Loucy (cell line): Measurements from ENCODE around the gene UFSP1.

ENCODE experiments used
- H2AFZ ChIP-seq: fragments of 200-600 bp; sonication (generic); 2 replicates; pipeline ENCODE4 v1.6.0; 2016; ENCODE audit warnings: antibody characterized with exemption, mild to moderate bottlenecking, low read length, moderate library complexity
- H3F3A ChIP-seq: fragments of 200-600 bp; 2 replicates; pipeline ENCODE4 v1.6.0; 2016; ENCODE audit warnings: antibody characterized with exemption, low read depth, mild to moderate bottlenecking
- H3K27me3 ChIP-seq: fragments of 200-600 bp; sonication (generic); 2 replicates; pipeline ENCODE4 v1.6.1; 2014; ENCODE audit warnings: low read length, mild to moderate bottlenecking; ENCODE audit not compliant: insufficient read depth, poor library complexity, severe bottlenecking
- H3K36me3 ChIP-seq: fragments of 200-600 bp; sonication (generic); 2 replicates; pipeline ENCODE4 v1.6.1; 2016; ENCODE audit warnings: low read length; ENCODE audit not compliant: insufficient read depth
- H3K4me1 ChIP-seq: fragments of 200-600 bp; sonication (generic); 2 replicates; pipeline ENCODE4 v1.5.1; 2014; ENCODE audit warnings: low read length, mild to moderate bottlenecking; ENCODE audit not compliant: insufficient read depth, poor library complexity, severe bottlenecking
- H3K4me2 ChIP-seq: fragments of 200-600 bp; sonication (generic); 2 replicates; pipeline ENCODE4 v1.6.0; 2014; ENCODE audit warnings: antibody characterized with exemption, low read length, low read depth, mild to moderate bottlenecking; ENCODE audit not compliant: poor library complexity, severe bottlenecking
- H3K4me3 ChIP-seq: fragments of 200-600 bp; sonication (generic); 2 replicates; pipeline ENCODE4 v1.5.1; 2014; ENCODE audit warnings: low read length, mild to moderate bottlenecking, mixed read lengths; ENCODE audit not compliant: poor library complexity, severe bottlenecking
- H3K79me2 ChIP-seq: fragments of 200-600 bp; sonication (generic); 2 replicates; pipeline ENCODE4 v1.6.1; 2014; ENCODE audit warnings: low read length; ENCODE audit not compliant: insufficient read depth
- H3K9ac ChIP-seq: fragments of 200-600 bp; sonication (generic); 2 replicates; pipeline ENCODE4 v1.6.0; 2014; ENCODE audit warnings: mild to moderate bottlenecking, low read depth, low read length, moderate library complexity; ENCODE audit not compliant: poor library complexity, severe bottlenecking
- H3K9me2 ChIP-seq: fragments of 200-600 bp; sonication (generic); replicated peaks from 2 replicates; pipeline ENCODE4 v1.6.1; 2016; ENCODE audit warnings: low read depth, low read length, mixed read lengths
- H3K9me3 ChIP-seq: fragments of 200-600 bp; sonication (generic); 2 replicates; pipeline ENCODE4 v1.6.1; 2014; ENCODE audit warnings: mild to moderate bottlenecking, antibody characterized with exemption, low read length, low read depth; ENCODE audit not compliant: insufficient read depth
- H4K20me1 ChIP-seq: fragments of 200-600 bp; sonication (generic); 2 replicates; pipeline ENCODE4 v1.6.0; 2014; ENCODE audit warnings: antibody characterized with exemption, low read length, mild to moderate bottlenecking; ENCODE audit not compliant: insufficient read depth, poor library complexity, severe bottlenecking
- CTCF ChIP-seq: fragments of 200-600 bp; sonication (generic); conservative IDR thresholded peaks from 2 replicates; pipeline ENCODE4 v1.5.1; 2014; ENCODE audit warnings: mild to moderate bottlenecking, antibody characterized with exemption, low read length
- EZH2phosphoT487 ChIP-seq: fragments of 200-600 bp; IDR thresholded peaks from 2 replicates; pipeline ENCODE4 v1.6.1; 2018; ENCODE audit warnings: antibody characterized with exemption, mild to moderate bottlenecking, moderate library complexity, borderline replicate concordance

UFSP1 gene

GRCh38 chr7:100888291-100888987 is 1.1 kb downstream of the UFSP1 start:
- H3K27me3 ChIP-seq: no peaks in the 10 kb centered on the region
- H4K20me1 ChIP-seq: peaks cover 29% of the 10 kb centered on the region
- H3K79me2 ChIP-seq: peaks cover 8% of the 10 kb centered on the region; the same call in 1 of the 2 replicates
- no peaks in the 10 kb centered on the region for H3K9me2 ChIP-seq
- no peak for TF ChIP-seq CTCF
- TF ChIP-seq EZH2phosphoT487: no peak
- H3K4me3 ChIP-seq: peak overlapping the region; percentile 70
- no peaks in the 10 kb centered on the region for H3K9me3 ChIP-seq
- peak overlapping the region; percentile 72 for H3K9ac ChIP-seq
- peak overlapping the region; percentile 69 for H3K4me2 ChIP-seq
- H3K4me1 ChIP-seq: peaks cover 28% of the 10 kb centered on the region
- 0 out of 2 replicates have a peak, but pooled peaks cover 5% of the 10 kb centered on the region for H3F3A ChIP-seq
- peaks cover 55% of the 10 kb centered on the region; the same call in 1 of the 2 replicates for H3K36me3 ChIP-seq
- no peak overlapping the region for H2AFZ ChIP-seq

GRCh38 chr7:100887516-100888290 is 1.8 kb downstream of the UFSP1 start:
- peak overlapping the region; percentile 29 for H3K4me2 ChIP-seq
- H3K9me2 ChIP-seq: no peaks in the 10 kb centered on the region
- peaks cover 62% of the 10 kb centered on the region; the same call in 1 of the 2 replicates for H3K36me3 ChIP-seq
- peaks cover 28% of the 10 kb centered on the region for H3K4me1 ChIP-seq
- H3F3A ChIP-seq: 0 out of 2 replicates have a peak, but pooled peaks cover 5% of the 10 kb centered on the region
- H4K20me1 ChIP-seq: peaks cover 36% of the 10 kb centered on the region
- H3K9me3 ChIP-seq: no peaks in the 10 kb centered on the region
- H3K27me3 ChIP-seq: no peaks in the 10 kb centered on the region
- no peak for TF ChIP-seq CTCF
- TF ChIP-seq EZH2phosphoT487: no peak
- no peak overlapping the region for H2AFZ ChIP-seq
- H3K4me3 ChIP-seq: no peak overlapping the region
- peaks cover 9% of the 10 kb centered on the region; the same call in 1 of the 2 replicates for H3K79me2 ChIP-seq
- H3K9ac ChIP-seq: peak overlapping the region; percentile 7

GRCh38 chr7:100886936-100887515 is 2.5 kb downstream of the UFSP1 start:
- H3K27me3 ChIP-seq: no peaks in the 10 kb centered on the region
- H3F3A ChIP-seq: 0 out of 2 replicates have a peak, but pooled peaks cover 5% of the 10 kb centered on the region
- H2AFZ ChIP-seq: no peak overlapping the region
- no peaks in the 10 kb centered on the region for H3K9me2 ChIP-seq
- H3K4me3 ChIP-seq: no peak overlapping the region
- H3K9me3 ChIP-seq: no peaks in the 10 kb centered on the region
- H3K79me2 ChIP-seq: peaks cover 15% of the 10 kb centered on the region; the same call in 1 of the 2 replicates
- peak overlapping the region; percentile 29 for H3K4me2 ChIP-seq
- peaks cover 42% of the 10 kb centered on the region for H4K20me1 ChIP-seq
- H3K36me3 ChIP-seq: peaks cover 69% of the 10 kb centered on the region; the same call in 1 of the 2 replicates
- H3K9ac ChIP-seq: peak overlapping the region; percentile 7
- TF ChIP-seq EZH2phosphoT487 (no peak), CTCF (no peak)
- peaks cover 28% of the 10 kb centered on the region for H3K4me1 ChIP-seq
